Measurements from ENCODE around the gene BTBD1.

The BTBD1 gene

GRCh38 chr15:83068054-83068453 is 1.0 kb upstream of the BTBD1 start:
- DNase-seq, result no peak
- H3K27me3 ChIP-seq, result no peaks in the 10 kb centered on the region
- peaks cover 0 to 4% (median 2%) of the 10 kb centered on the region in 3 donors for H3K9me3 ChIP-seq
- intact Hi-C loops (cut with DNase I; ENCODE audit: low total_unique reads), result no loop called here
- peak overlapping the region; percentile 85 to 97 for H3K27ac ChIP-seq
- no peak for TF ChIP-seq CTCF (IDR thresholded peaks at IDR 0.05)
- peaks cover 0 to 40% (median 26%) of the 10 kb centered on the region in 4 donors for H3K4me1 ChIP-seq
- no peaks in the 10 kb centered on the region for H3K36me3 ChIP-seq
- no peak overlapping the region for H3K4me3 ChIP-seq

GRCh38 chr15:83067638-83067962 is 548 bp upstream of the BTBD1 start:
- Histone ChIP-seq H3K36me3 (no peaks in the 10 kb centered on the region), H3K4me3 (peak overlapping the region; percentile 67 to 97), H3K27ac (peak overlapping the region; percentile 85 to 97), H3K9me3 (peaks cover 0 to 3% (median 0%) of the 10 kb centered on the region in 3 donors), H3K4me1 (peaks cover 0 to 44% (median 28%) of the 10 kb centered on the region in 4 donors), H3K27me3 (no peaks in the 10 kb centered on the region)
- no peak for TF ChIP-seq CTCF (IDR thresholded peaks at IDR 0.05)
- intact Hi-C loops (cut with DNase I; ENCODE audit: low total_unique reads), result no loop called here
- no peak for DNase-seq

- no peaks in the 10 kb centered on the region for H3K36me3 ChIP-seq
- DNase-seq, result no peak
- H3K4me1 ChIP-seq, result peaks cover 0 to 56% (median 35%) of the 10 kb centered on the region in 4 donors
- intact Hi-C loops (cut with DNase I; ENCODE audit: low total_unique reads), result no loop called here
- H3K9me3 ChIP-seq, result peaks cover 0 to 3% (median 0%) of the 10 kb centered on the region in 3 donors
- H3K27me3 ChIP-seq, result no peaks in the 10 kb centered on the region
- TF ChIP-seq CTCF (IDR thresholded peaks at IDR 0.05), result no peak
- peak overlapping the region; percentile 85 to 97 for H3K27ac ChIP-seq
- H3K4me3 ChIP-seq, result peak overlapping the region; percentile 67 to 97
Observed at GRCh38 chr15:83066034-83066733, 868 bp downstream of the BTBD1 start.

- intact Hi-C loops (cut with DNase I; ENCODE audit: low total_unique reads), result no loop called here
- no peak for DNase-seq
- Histone ChIP-seq H3K27me3 (no peaks in the 10 kb centered on the region), H3K9me3 (peaks cover 0 to 3% (median 0%) of the 10 kb centered on the region in 3 donors), H3K27ac (peak overlapping the region; percentile 85 to 97), H3K4me1 (peaks cover 0 to 57% (median 36%) of the 10 kb centered on the region in 4 donors), H3K36me3 (no peaks in the 10 kb centered on the region), H3K4me3 (peak overlapping the region; percentile 67 to 97)
- TF ChIP-seq CTCF (IDR thresholded peaks at IDR 0.05), result no peak
Observed at GRCh38 chr15:83065431-83065830, 1.6 kb downstream of the BTBD1 start.

GRCh38 chr15:83064859-83065258 is 2.2 kb downstream of the BTBD1 start:
- no peak for DNase-seq
- Histone ChIP-seq H3K27me3 (no peaks in the 10 kb centered on the region), H3K4me3 (peak overlapping the region; percentile 67 to 97), H3K36me3 (no peaks in the 10 kb centered on the region), H3K9me3 (peaks cover 0 to 3% (median 0%) of the 10 kb centered on the region in 3 donors), H3K4me1 (peaks cover 0 to 57% (median 36%) of the 10 kb centered on the region in 4 donors), H3K27ac (no peak overlapping the region)
- intact Hi-C loops (cut with DNase I; ENCODE audit: low total_unique reads), result no loop called here
- no peak for TF ChIP-seq CTCF (IDR thresholded peaks at IDR 0.05)
